ENCODE measurements around the gene UGT1A3.

UGT1A3 gene

GRCh38 chr2:233818639-233819621, 90.1 kb downstream of the UGT1A3 start:
- DNase-seq = no peak

GRCh38 chr2:233819884-233820773, 91.3 kb downstream of the UGT1A3 start:
- DNase-seq = no peak

- DNase-seq = no peak
These were observed 91.9 kb downstream of the UGT1A3 start for GRCh38 chr2:233820774-233821105.

- no peak for DNase-seq
These were observed 92.4 kb downstream of the UGT1A3 start for GRCh38 chr2:233821196-233821595.

- DNase-seq = no peak
These were observed 92.9 kb downstream of the UGT1A3 start for GRCh38 chr2:233821709-233822100.

GRCh38 chr2:233822101-233822771, 93.4 kb downstream of the UGT1A3 start:
- no peak for DNase-seq

Measured in CD4-positive, alpha-beta T cell treated with Interferon gamma for 1 hour (primary cell).